Liver (tissue), 9 donors: ENCODE results near the gene HIVEP3. TPM values are rescaled to one million over a fixed set of nuclear protein-coding genes. Genes with fewer than 3 reads are reported as not detected.

ENCODE experiments used
- DNase-seq: peaks from one replicate; pipeline ENCODE4 v3.0.0-alpha.2; 2017; ENCODE audit warnings: low spot score
- H3K27ac ChIP-seq, 2 donors: one replicate each; pipeline ENCODE4 v1.7.0; 2013; ENCODE audit warnings: inconsistent platforms in 2 of 2, low read length in 2 of 2, control low read depth in 1 of 2, low read depth in 1 of 2, mild to moderate bottlenecking in 1 of 2
- H3K27me3 ChIP-seq, 4 donors: one replicate each; pipeline versions ENCODE4 v1.6.1 to v1.7.0; 2013; ENCODE audit warnings: low read length in 3 of 4, inconsistent platforms in 1 of 4, mild to moderate bottlenecking in 1 of 4, moderate library complexity in 1 of 4; ENCODE audit not compliant: control insufficient read depth in 4 of 4, insufficient read depth in 4 of 4
- H3K36me3 ChIP-seq, 4 donors: one replicate each; pipeline versions ENCODE4 v1.6.1 to v1.7.0; 2013; ENCODE audit warnings: low read length in 3 of 4, mild to moderate bottlenecking in 3 of 4, low read depth in 1 of 4, moderate library complexity in 1 of 4; ENCODE audit not compliant: control insufficient read depth in 4 of 4, insufficient read depth in 3 of 4
- H3K4me1 ChIP-seq, 4 donors: one replicate each; pipeline versions ENCODE4 v1.6.1 to v1.7.0; 2013; ENCODE audit warnings: low read length in 3 of 4, mild to moderate bottlenecking in 3 of 4, moderate library complexity in 1 of 4; ENCODE audit not compliant: control insufficient read depth in 4 of 4, insufficient read depth in 4 of 4
- H3K4me3 ChIP-seq, 3 donors: one replicate each; pipeline versions ENCODE4 v1.6.1 to v1.7.0; 2013; ENCODE audit warnings: low read length in 3 of 3, control low read depth in 1 of 3, low read depth in 1 of 3, mild to moderate bottlenecking in 1 of 3
- H3K9ac ChIP-seq, 2 donors: one replicate each; pipeline ENCODE4 v1.7.0; 2013; ENCODE audit warnings: low read length in 2 of 2, mild to moderate bottlenecking in 2 of 2, moderate library complexity in 2 of 2, control low read depth in 1 of 2, low read depth in 1 of 2
- H3K9me3 ChIP-seq, 4 donors: one replicate each; pipeline versions ENCODE4 v1.6.1 to v1.7.0; 2013; ENCODE audit warnings: low read length in 3 of 4; ENCODE audit not compliant: control insufficient read depth in 4 of 4
- ATF3 ChIP-seq: IDR thresholded peaks from 2 replicates; pipeline ENCODE4 v1.6.1; 2016; ENCODE audit warnings: antibody characterized with exemption
- CTCF ChIP-seq: fragments of 150-350 bp; IDR thresholded peaks from 2 replicates; pipeline ENCODE4 v1.5.1; 2017; ENCODE audit warnings: improper control_type of control experiment, low read depth, low read length; ENCODE audit not compliant: missing input control
- EGR1 ChIP-seq, 2 donors: IDR thresholded peaks; 2 replicates each; pipeline ENCODE4 v1.6.1; 2016 to 2018; ENCODE audit warnings: antibody characterized with exemption in 2 of 2, low read depth in 2 of 2
- FOXA1 ChIP-seq: IDR thresholded peaks from 2 replicates; pipeline ENCODE4 v1.6.1; 2016; ENCODE audit warnings: antibody characterized with exemption
- FOXA2 ChIP-seq: IDR thresholded peaks from 2 replicates; pipeline ENCODE4 v1.6.1; 2016; ENCODE audit warnings: antibody characterized with exemption
- GABPA ChIP-seq, 2 donors: IDR thresholded peaks in 1 of 2; conservative IDR thresholded peaks in 1 of 2; 2 replicates each; pipeline ENCODE4 v1.6.1; 2016; ENCODE audit warnings: antibody characterized with exemption in 2 of 2, mild to moderate bottlenecking in 1 of 2, moderate library complexity in 1 of 2
- HNF4A ChIP-seq, 2 donors: conservative IDR thresholded peaks; 2 replicates each; pipeline ENCODE4 v1.6.1; 2016; ENCODE audit warnings: antibody characterized with exemption in 2 of 2, mild to moderate bottlenecking in 2 of 2
- HNF4G ChIP-seq: IDR thresholded peaks from 2 replicates; pipeline ENCODE4 v1.6.1; 2016; ENCODE audit warnings: antibody characterized with exemption
- JUND ChIP-seq, 2 donors: IDR thresholded peaks; 2 replicates each; pipeline ENCODE4 v1.6.1; 2016; ENCODE audit warnings: antibody characterized with exemption in 2 of 2
- MAX ChIP-seq: IDR thresholded peaks from 2 replicates; pipeline ENCODE4 v1.6.1; 2016; ENCODE audit warnings: antibody characterized with exemption
- NR2F2 ChIP-seq: IDR thresholded peaks from 2 replicates; pipeline ENCODE4 v1.6.1; 2016; ENCODE audit warnings: antibody characterized with exemption
- RAD21 ChIP-seq, 2 donors: IDR thresholded peaks; 2 replicates each; pipeline ENCODE4 v1.6.1; 2016; ENCODE audit warnings: antibody characterized with exemption in 2 of 2, mild to moderate bottlenecking in 2 of 2
- REST ChIP-seq: IDR thresholded peaks from 2 replicates; pipeline ENCODE4 v1.6.1; 2016; ENCODE audit warnings: antibody characterized with exemption, mild to moderate bottlenecking
- RXRA ChIP-seq, 2 donors: IDR thresholded peaks; 2 replicates each; pipeline ENCODE4 v1.6.1; 2017 to 2018; ENCODE audit warnings: antibody characterized with exemption in 2 of 2, mild to moderate bottlenecking in 1 of 2
- SP1 ChIP-seq: IDR thresholded peaks from 2 replicates; pipeline ENCODE4 v1.6.1; 2018; ENCODE audit warnings: antibody characterized with exemption, mild to moderate bottlenecking
- TAF1 ChIP-seq: conservative IDR thresholded peaks from 2 replicates; pipeline ENCODE4 v1.6.1; 2016; ENCODE audit warnings: antibody characterized with exemption, mild to moderate bottlenecking
- YY1 ChIP-seq: IDR thresholded peaks from 2 replicates; pipeline ENCODE4 v1.6.1; 2016; ENCODE audit warnings: antibody characterized with exemption, mild to moderate bottlenecking
- WGBS: extraction: QIAGEN DNeasy Blood & Tissue Kit; methylation state at CpG from one replicate; pipeline ENCODE4 v1.1.7; 2013; 5-methylcytosine and 5-hydroxymethylcytosine counted together
- polyA plus RNA-seq, 2 donors: library from polyadenylated mRNA; stranded (reverse) in 1 of 2; unstranded in 1 of 2; fragments of 200-250 nt in 1 of 2; fragments of >200 nt in 1 of 2; fragmentation: Nextera tagmentation in 1 of 2; extraction: Ambion mirVana in 1 of 2; gene quantifications; one replicate each; pipeline versions ENCODE4 v1.2.1 to v1.2.3, GENCODE V29; 2013 to 2015
- total RNA-seq, 2 donors: library from RNA; depleted of rRNA; stranded (reverse); fragments of >200 nt; gene quantifications; one replicate each; pipeline ENCODE4 v1.2.3, GENCODE V29; 2014
- TF ChIP-seq, protein P1 (sequence below): IDR thresholded peaks from 2 replicates; pipeline ENCODE4 v1.6.1; 2016; ENCODE audit warnings: antibody characterized with exemption
- donor health status: healthy.
- donor health status: healthy.
- donor health status: healthy.
- donor health status: healthy.
- donor health status: healthy.

HIVEP3 gene
- total and polyA plus RNA-seq, 4 donors: 0.93 to 1.6 (median 1.4) TPM

GRCh38 chr1:41559331-41559730 is 359.4 kb downstream of the HIVEP3 start:
- TF ChIP-seq YY1: no peak
- TF ChIP-seq ATF3: no peak
- no peak for TF ChIP-seq GABPA (IDR thresholded peaks at IDR 0.05 in 1 of 2, conservative IDR thresholded peaks at IDR 0.05 in 1 of 2)
- TF ChIP-seq HNF4G: no peak
- TF ChIP-seq CTCF: no peak
- TF ChIP-seq REST: no peak
- TF ChIP-seq FOXA1: no peak
- no peak for TF ChIP-seq NR2F2
- TF ChIP-seq JUND (IDR thresholded peaks at IDR 0.05): no peak
- TF ChIP-seq RAD21 (IDR thresholded peaks at IDR 0.05): no peak
- TF ChIP-seq, protein P1, sequence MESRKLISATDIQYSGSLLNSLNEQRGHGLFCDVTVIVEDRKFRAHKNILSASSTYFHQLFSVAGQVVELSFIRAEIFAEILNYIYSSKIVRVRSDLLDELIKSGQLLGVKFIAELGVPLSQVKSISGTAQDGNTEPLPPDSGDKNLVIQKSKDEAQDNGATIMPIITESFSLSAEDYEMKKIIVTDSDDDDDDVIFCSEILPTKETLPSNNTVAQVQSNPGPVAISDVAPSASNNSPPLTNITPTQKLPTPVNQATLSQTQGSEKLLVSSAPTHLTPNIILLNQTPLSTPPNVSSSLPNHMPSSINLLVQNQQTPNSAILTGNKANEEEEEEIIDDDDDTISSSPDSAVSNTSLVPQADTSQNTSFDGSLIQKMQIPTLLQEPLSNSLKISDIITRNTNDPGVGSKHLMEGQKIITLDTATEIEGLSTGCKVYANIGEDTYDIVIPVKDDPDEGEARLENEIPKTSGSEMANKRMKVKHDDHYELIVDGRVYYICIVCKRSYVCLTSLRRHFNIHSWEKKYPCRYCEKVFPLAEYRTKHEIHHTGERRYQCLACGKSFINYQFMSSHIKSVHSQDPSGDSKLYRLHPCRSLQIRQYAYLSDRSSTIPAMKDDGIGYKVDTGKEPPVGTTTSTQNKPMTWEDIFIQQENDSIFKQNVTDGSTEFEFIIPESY: no peak
- TF ChIP-seq MAX: no peak
- no peak for TF ChIP-seq TAF1
- no peak for TF ChIP-seq RXRA (IDR thresholded peaks at IDR 0.05)
- TF ChIP-seq EGR1 (IDR thresholded peaks at IDR 0.05; ENCODE audit: low read depth in 2 of 2): no peak
- no peak for TF ChIP-seq SP1
- TF ChIP-seq HNF4A (conservative IDR thresholded peaks at IDR 0.05): no peak
- TF ChIP-seq FOXA2: no peak

More at GRCh38 chr1:41559331-41559730, 359.4 kb downstream of the HIVEP3 start:
- Histone ChIP-seq H3K27me3 (no peaks in the 10 kb centered on the region), H3K36me3 (no peaks in the 10 kb centered on the region), H3K4me1 (peaks cover 0 to 7% (median 3%) of the 10 kb centered on the region in 4 donors), H3K9ac (no peak overlapping the region), H3K9me3 (no peaks in the 10 kb centered on the region), H3K27ac (no peak overlapping the region), H3K4me3 (no peak overlapping the region)
- DNase-seq: no peak
- WGBS: 75% methylated on average over 5 of the region's 5 CpGs
